ENCODE measurements around the gene TWIST2. TPM values are rescaled to one million over a fixed set of nuclear protein-coding genes. Genes with fewer than 3 reads are reported as not detected.

Gene TWIST2
- total RNA-seq, 1 donor from 2014 or later = 0.16 TPM

DNA sequence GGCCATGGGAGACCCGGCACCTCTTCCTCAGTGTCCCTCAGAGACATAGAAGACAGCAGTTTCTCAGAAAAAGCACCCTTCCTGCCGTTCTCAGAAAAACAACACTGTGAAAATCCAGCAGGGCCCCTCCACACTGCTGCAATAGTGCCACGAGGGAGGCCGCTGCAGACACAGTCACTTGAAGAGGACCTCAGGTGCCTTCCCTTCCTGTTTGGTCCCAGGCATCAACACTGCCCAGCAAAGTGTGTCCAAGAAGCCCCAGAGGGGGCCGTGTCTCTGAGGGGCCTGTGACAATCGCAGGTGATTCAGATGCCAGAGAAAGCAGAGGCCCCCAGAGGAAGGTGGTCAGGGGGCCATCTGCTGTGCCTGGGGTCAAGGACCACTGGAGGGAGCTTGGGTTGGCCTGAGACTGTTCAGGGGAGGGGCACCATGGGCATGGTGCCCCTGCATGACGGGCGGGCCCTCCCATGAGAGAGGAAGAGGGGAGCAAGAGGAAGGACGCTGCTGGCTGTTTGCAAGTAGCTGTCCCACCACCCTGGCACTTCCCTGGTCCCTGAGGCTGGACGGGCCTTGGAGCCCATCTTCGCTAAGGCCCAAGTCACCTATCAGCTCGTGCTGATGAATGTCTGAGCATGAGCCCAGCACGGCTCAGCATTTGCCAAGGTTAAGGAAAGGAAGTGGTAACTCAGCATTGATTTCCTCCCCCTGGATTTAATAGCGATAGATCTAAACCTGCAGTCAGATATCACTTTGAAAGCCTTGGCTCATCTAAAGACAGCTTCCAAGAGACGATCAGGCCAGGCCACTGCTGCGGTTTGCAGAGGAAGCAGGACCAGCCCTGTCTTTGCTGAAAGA lies 9.1 kb downstream of the TWIST2 start:
- no peak for DNase-seq

DNA sequence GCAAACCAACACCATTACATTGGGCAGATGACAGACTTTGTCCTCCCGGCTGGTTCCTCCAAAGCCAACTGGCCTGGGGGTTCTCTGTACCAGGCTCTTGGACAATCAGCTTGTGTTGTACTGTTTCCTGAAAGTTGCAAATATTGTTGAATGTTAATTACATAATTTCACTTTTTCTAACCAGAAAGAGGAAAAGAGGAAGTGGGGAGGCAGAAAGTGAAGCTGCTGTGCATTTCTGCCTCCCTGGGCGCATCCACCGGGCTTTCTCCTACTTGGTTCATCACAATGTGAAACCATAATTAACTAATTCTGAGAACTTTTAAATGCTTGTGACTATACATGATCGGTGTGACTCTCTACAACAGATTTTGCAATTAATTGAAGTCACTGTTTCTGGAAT lies 10.1 kb downstream of the TWIST2 start:
- DNase-seq = no peak

DNA sequence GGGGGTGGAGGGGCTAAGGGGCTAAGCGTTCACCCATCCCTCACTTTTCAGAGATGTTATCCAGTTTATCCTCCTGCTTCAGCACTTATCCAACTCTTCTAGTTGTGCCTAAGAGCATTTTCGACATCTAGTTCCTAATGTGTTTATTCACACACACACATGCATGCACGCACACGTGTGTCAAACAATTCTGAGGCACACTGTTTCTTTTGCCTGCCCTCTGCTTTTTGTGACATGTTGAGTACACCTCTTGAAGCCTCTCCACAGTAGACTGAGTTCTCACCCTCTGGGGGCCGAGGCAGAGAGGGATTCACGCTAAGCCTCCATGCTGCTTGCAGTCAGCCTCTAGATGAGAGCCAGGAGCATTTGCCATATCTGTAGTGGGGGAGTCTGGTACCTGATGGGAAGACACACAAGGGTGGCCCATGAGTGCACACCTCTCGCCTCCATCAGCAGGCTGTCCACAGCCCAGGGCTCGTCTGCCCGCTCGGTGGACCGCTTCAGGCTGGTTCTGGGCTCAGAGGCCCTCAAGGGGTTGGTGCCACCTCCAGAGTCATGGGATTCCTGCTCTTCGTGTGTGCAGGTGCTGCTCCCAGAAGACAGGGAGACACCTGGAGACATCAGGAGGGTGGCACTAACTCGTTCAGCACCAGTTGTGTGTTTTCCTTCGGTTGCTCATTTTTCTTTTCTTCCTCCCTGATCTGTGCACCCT lies 11.9 kb downstream of the TWIST2 start:
- no peak for DNase-seq

DNA sequence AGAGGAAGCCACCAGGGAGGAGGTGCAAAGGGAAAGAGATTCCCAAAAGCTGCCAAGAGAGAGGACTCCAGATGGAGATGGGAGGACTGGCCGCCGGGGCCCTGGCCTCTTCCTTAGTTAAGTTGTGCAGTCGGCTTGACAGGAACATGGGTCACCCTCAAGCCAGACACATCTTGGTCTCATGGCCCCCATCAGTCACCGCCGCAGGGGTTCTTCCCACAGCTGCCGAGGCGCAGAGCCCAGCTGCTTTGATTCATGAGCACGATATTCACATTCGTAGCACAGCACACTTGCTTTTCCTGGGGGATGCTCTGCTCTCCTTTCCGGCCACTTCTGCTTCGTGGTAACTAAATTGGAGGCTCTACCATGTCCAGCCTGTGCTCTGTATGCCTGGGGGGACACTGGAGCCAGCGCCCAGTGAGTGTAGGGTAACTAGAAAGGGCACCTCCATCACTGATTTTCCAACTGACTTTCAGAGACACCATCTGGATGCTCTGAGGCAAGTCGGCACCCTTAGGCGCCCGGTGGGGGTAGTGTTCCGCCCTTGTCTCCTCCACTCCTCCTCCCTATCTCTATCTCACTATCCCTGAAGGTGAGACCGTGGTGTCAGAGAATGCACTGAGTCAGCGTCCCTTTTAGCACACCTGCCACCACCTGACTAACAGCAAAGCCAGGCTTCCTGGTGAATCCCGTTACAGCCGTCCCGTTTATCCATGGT lies 13.3 kb downstream of the TWIST2 start:
- no peak for DNase-seq

DNA sequence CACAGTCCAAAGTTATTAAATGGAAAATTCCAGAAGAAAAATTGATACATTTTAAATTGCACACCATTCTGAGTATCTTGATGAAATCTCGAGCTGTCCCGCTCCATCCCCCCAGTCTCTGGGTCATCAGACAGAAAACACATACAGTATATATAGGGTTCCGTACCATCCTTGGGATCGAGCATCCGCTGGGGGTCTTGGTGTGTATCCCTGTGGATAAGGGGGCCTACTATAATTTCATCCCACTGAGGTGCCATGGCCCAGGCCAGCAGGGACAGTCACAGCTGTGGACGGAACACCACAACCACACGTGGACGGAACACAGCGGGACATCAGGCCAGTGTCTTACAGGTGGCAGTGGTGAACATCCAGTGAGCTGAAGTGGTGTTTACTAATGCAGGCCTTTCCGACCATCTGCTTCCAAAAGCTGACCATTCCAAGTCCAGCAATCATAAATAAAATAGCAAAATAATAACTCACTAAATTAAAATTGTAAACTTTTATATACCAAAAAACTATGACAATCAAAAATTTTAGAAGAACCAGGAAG lies 14.0 kb downstream of the TWIST2 start:
- no peak for DNase-seq

DNA sequence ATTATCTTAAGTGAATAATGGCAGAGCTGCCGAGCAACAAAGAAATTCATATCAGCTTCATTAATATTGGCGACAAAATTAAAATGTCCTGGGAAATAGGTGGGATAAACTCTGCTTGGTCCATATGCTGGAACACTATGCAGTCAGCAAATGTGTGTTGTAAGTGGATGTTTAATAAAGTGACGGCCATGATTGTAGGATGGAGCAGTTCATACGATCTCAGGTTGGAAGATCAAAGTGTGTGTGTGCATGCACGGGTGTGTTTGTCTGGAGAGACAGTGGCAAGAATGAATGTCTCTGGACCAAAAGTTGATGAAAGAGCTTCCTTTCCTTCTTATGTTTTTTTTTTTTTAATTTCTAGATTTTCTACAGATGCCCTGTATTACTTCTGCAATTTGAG lies 14.8 kb downstream of the TWIST2 start:
- DNase-seq = no peak

DNA sequence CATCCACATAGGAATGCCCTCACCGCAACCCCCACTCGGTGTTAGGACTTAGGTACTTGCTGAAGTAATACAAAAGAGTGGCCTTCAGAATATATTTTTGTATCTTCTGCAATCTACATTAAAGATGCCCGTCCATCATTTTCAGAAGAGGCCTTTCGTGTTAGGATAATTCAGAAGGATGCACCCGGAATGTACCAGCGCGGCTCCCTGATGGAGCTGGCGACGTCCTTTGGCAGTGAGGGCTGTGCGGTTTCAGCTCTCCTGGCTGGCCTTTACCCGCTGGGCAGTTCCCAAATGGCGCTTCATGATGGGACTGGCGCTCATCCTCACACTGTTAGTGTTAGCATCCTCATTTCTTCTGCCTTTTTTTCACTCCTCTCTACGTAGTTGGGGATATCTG lies 15.3 kb downstream of the TWIST2 start:
- DNase-seq = no peak

DNA sequence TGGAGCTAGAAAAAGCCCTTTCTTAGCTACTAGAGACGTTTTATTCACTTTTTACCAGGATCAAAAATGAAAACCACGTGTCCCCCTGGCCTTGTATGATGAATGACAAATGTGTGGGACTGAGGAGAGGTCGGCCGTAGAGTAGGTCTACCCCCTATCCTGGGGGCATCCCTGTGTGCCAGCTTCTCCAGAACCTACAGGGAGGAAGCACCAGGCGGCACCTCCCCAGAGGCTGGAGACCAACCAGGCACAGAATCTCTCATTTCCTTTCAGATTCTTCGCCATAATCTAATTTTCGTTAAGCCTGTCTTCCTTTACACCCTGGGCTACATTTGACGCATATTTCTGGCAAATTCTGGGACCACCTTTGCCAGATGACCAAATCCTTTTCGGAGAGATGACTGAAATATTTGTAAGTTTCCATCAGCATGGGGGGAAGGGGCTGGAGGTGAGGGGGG lies 15.9 kb downstream of the TWIST2 start:
- no peak for DNase-seq

DNA sequence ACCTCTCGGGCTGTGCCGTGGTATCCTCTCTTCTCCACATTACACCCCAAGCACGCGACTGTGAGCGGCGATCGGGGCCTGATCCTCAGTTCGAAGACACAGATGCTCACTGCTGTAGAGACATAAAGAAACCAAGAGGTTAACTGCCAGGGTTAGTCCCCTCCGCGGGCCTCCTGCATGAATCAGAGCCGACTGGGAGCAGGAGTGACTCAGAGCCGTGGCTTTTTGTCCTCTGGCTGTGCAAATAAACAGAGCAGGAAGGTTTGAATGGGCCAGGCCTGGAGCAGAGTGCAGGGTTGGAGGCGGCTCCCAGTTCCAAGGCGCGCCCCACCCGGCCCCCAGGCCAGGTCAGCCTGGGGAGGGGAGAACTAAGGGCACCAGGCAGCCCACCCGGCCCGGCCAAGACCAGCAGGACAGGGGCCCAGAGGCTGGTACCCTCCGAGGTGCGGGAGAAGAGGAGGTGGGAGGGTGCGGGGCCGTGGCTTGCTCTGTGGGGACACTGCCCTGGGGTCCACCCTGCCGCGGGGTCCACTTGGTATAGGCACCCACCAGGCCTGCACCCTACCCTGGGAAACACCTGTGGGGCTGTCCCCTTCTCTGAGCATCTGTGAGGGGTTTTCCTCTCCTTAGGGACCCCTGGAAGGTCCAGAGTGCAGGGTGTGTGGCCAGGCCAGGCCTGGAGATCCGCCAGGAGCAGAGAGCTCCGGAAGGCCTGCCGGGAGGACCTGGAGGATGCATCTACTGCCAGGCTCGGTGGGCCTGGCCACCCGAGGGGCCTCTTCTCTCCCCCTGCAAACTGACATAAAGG lies 16.5 kb downstream of the TWIST2 start:
- DNase-seq = no peak

DNA sequence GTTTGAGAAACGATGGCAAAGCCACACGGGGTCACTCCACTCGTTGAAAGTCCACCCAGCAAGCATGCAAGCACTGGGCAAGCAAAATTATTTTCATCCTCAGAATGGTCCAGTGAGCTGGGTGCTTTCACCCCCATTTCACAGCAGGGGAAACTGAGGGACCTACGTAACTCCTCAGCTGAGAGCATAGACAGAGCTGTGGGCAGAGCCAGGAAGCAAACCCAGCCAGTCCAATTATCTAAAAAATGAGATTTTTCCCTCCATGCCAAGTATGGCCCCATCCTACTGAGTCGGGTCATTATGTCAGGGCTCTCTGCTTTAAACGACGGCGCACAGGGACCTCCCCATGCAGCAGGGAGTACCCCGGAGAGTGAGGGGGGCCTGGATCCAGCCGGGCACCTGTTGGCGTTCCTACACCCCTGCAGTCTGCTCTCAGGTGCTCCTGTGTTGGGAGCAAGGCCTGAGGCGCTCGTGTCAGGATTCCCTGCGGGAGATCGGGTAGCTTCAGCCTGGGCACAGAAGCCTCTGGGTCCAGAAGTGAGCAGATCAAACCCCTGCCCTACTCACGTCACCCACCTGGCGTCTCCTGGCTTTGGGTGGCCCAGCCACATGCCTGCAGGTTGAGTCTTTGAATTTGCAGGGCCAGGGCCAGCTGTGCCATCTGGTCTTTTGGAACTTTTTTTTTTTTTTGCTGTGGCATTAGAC lies 17.3 kb downstream of the TWIST2 start:
- no peak for DNase-seq

DNA sequence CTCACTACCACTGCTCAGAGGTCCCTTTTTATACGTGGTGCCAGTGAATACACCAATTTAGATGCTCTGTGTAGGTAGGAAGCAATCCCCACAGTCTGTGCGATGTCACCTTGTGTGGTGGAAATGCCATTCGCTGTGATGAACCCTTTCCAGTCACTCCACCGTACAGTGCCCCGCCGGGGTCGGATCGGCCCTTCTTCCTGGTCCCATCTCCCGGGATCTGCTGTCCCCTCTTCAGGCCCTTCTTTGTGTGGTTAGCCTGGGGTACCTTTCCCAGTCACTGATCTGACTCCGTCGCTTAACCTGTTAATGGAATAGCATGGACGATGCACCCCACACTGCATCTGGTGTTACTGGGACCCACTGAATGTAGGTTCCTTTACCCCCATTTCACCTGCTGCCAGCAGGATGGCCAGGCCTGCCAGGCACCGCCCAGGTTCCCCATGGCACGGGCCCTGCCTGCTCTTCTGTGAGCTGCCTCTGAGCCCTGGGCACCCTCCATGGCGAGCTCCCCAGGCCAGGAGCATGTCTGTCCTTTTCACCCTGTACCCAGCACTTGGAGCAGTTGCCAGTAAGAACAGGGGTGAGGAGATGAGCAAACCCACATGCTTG lies 18.0 kb downstream of the TWIST2 start:
- DNase-seq = no peak

DNA sequence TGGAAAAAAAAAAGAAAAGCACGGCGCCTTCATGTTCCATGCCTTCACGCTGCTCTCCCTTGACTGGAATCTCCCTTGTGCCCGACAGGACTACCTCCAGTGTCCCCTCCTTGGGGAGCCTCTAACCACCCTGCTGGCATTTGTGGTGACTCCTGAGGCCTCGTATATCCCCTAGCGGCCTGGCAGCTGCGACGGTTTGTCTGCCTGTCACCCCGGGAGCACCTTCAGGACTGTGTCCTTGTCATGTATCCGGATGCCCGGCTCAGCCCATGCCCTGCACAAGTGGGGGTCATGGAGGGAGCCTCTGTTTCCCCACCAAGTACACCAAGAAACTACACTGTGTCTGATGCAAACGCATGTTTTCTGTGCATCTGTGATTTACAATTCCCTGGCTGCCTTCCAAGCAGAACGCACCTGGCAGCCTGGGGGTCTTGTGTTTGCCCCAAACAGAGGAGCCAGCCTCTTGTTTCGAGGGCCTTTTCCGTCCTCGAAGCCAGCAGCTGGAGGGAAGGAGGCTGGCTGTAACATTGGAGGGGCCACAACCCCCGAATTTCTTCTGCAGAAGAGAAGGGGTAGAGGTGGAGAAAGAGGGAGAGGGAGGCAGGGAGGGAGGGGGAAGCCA lies 18.9 kb downstream of the TWIST2 start:
- no peak for DNase-seq

DNA sequence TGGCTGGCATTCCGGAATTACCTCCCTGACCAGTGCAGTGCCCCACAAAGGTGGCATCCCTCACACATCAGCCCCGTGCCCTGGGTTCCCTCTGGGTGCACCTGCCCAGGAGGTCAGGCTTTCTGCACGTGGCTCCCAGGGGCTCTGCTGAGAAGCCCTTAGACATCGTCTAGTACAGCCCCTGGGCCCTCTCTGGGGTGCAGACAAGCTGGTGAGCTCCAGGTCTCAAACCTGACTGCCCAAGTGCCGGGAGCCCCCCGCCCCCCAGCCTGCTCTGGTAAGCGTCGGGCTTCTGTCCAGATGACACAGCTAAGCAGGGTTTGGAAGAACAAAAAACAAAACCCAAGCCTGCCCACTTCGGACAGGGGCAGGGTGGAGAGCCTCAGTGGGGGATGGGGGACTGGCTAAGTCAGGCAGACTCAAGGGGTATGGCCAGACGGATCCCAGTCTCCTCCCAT lies 20.2 kb downstream of the TWIST2 start:
- no peak for DNase-seq

DNA sequence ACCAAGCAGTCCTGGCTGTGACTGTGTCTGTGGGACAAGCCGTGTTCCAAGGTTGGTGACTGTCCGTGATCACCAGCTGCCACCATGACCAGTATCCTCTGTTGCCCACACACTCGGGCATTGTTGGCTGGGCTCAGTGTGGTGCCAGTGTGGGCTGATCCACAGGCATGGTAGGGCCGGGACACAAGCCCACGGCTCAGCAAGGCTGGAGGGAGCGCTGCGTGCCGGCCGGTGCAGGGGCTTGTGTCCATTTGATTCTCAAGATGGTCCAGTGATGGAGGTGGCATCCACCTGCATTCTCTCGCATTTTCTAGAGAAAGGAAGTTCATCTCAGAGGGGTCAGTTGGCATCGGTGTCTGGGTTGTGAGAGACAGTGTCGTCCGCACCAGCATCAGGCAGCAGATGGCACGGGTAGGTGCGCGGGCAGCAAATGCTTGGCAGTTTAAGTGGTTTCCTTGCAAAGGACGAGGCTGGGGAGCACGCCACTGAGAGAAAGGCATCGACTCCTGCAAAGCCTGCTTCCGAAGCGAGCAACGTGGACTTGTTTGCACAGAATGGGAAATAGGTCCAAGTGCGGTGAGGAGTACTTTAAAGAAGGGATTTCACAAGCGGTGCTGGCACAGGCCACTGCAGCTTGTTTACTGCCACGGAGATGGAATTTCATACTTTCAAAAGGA lies 20.9 kb downstream of the TWIST2 start:
- no peak for DNase-seq

DNA sequence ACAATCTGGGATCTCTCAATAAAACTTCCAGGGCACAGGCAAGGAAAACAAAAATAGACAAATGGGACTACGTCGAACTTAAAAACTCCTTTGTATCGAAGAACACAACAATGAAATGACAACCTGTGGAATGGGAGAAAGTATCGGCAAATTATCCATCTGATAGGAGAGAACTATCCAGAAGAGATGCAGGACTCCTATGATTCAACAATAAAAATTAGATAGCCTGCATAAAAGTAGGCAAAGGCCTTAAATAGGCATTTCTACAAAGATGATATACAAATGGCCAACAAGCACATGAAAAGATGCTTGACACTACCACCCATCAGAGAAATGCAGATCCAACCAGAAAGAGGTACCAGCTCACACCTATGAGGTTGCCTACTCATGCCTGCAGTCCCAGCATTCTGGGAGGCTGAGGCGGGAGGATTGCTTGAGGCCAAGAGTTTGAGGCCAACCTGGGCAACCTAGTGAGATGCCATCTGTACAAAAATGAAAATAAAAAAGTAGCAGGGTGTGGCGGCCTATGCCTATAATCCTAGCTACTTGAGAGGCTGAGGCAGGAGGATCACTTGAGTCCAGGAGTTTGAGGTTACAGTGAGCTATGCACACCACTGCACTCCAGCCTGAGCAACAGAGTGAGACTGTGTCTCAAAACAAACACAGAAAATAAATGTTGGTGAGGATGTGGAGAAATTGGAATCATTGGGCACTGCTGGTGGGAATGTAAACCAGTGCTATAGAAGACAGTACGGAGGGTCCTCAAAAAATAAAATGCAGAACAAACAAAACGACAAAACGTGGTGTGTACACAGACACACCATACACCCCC lies 21.6 kb downstream of the TWIST2 start:
- DNase-seq = no peak

DNA sequence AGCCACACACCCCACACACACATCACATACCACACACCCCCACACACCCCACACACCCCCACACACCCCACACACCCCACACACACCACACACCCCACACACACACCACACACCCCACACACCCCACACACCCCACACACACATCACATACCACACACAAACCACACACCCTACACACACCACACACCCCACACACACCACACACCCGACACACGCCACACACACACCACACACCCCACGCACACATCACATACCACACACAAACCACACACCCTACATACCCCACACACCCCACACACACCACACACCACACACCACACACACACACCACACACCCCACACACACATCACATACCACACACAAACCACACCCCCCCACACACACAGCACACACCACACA lies 22.4 kb downstream of the TWIST2 start:
- no peak for DNase-seq

DNA sequence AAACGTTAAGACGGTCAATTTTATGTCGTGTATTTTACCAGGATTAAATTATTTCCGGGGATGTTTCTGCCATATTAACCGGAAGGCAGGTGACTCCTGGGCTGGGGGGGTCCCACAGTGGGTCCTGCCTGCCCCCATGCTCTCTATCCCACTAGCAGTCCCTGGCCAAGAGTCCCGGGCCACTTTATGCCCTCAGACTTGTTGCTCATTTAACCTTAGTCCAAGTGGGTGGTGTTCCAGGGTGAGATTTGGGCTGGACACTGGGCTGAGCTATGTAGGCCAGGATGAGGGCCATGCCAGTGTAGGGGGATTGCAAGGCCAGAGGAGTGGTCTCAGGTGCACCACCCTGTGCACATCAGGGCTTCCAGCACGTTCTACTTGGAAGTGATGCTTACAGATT lies 24.1 kb downstream of the TWIST2 start:
- no peak for DNase-seq

DNA sequence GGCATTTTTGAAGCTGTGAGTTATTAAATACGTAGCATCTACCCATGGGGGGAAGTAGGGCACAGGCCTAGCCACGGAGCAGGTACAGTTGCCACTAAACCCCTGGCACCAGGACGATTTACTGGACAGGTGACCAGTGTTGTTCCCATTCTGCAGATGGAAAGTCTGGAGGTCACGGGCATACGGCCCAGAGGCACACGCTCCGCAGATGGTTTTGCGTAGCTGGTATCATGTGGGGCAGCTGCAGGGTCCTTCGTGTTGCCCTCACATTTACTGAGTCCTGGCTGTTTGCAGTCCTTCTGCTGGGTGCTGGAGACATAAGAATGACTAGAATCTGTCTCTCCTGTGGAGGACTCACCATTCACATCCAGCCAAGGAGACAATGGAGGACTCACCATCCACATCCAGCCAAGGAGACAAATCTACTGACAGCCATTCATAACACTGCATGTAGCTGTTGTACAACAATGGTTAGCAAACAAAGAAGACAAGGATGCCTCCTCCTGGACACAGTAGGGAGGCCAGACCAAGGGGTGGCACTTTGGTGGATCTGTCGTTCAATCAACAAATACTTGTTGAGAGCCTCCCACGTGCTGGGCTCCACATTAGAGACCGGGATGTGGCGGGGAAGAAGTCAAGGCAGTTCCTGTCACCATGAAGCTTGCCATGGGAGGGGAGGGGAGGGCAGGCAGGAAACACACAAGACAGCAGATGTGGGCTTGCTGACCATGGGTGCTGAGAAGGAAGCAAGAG lies 24.9 kb downstream of the TWIST2 start:
- no peak for DNase-seq
